Peyer's patch (tissue), 4 donors: Measurements from ENCODE around the gene PTOV1.

Experiments
- CTCF ChIP-seq, 6 experiments: fragments of 450-650 bp in 4 of 6; fragments of 200-600 bp in 2 of 6; sonication (generic) in 1 of 6; IDR thresholded peaks; one replicate each; pipeline ENCODE4 v1.5.1; 2017 to 2019; ENCODE audit warnings: antibody characterized with exemption in 6 of 6, mild to moderate bottlenecking in 3 of 6, moderate library complexity in 1 of 6
- POLR2A ChIP-seq, 2 donors: fragments of 450-650 bp; IDR thresholded peaks; one replicate each; pipeline ENCODE4 v1.5.1; 2017; ENCODE audit warnings: antibody characterized with exemption in 2 of 2, mild to moderate bottlenecking in 2 of 2, moderate library complexity in 2 of 2

GRCh38 chr19:49910179-49910578, 59.2 kb downstream of the PTOV1 start:
- TF ChIP-seq CTCF (IDR thresholded peaks at IDR 0.05) (no peak), POLR2A (IDR thresholded peaks at IDR 0.05) (no peak)
